ENCODE results near the gene SMARCD2. TPM values are rescaled to one million over a fixed set of nuclear protein-coding genes. Genes with fewer than 3 reads are reported as not detected.

The SMARCD2 gene
- total RNA-seq, 4 donors from 2014 or later, result 112 to 136 (median 127) TPM

- intact Hi-C loops (cut with DNase I), result no loop called here
- H3K36me3 ChIP-seq, result peaks cover 16 to 46% (median 43%) of the 10 kb centered on the region in 4 donors
- TF ChIP-seq, protein P1, sequence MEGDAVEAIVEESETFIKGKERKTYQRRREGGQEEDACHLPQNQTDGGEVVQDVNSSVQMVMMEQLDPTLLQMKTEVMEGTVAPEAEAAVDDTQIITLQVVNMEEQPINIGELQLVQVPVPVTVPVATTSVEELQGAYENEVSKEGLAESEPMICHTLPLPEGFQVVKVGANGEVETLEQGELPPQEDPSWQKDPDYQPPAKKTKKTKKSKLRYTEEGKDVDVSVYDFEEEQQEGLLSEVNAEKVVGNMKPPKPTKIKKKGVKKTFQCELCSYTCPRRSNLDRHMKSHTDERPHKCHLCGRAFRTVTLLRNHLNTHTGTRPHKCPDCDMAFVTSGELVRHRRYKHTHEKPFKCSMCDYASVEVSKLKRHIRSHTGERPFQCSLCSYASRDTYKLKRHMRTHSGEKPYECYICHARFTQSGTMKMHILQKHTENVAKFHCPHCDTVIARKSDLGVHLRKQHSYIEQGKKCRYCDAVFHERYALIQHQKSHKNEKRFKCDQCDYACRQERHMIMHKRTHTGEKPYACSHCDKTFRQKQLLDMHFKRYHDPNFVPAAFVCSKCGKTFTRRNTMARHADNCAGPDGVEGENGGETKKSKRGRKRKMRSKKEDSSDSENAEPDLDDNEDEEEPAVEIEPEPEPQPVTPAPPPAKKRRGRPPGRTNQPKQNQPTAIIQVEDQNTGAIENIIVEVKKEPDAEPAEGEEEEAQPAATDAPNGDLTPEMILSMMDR (IDR thresholded peaks at IDR 0.05), result no peak
- 63% methylated on average over 5 of the region's 5 CpGs for WGBS
- no peaks in the 10 kb centered on the region for H3K9me3 ChIP-seq
- H3K4me1 ChIP-seq, result peaks cover 49 to 76% (median 73%) of the 10 kb centered on the region in 4 donors
- DNase-seq (ENCODE audit: extremely low spot score), result no peak
- peak overlapping the region; percentile 97 to 98 (median 98) for H3K27ac ChIP-seq (replicated peaks in 1 of 4)
- H3K4me3 ChIP-seq, result peak overlapping the region; percentile 39 to 97 (median 92)
- no peaks in the 10 kb centered on the region for H3K27me3 ChIP-seq
Measured at GRCh38 chr17:63837962-63838600, 4.4 kb downstream of the SMARCD2 start.

GRCh38 chr17:63837480-63837879, 5.0 kb downstream of the SMARCD2 start:
- TF ChIP-seq, protein P1 (IDR thresholded peaks at IDR 0.05), result no peak
- Histone ChIP-seq H3K27ac (replicated peaks in 1 of 4) (peak overlapping the region; percentile 97 to 98 (median 98)), H3K9me3 (no peaks in the 10 kb centered on the region), H3K27me3 (no peaks in the 10 kb centered on the region), H3K4me3 (peak overlapping the region in 2 of 4 donors; percentile 93 to 97), H3K4me1 (peaks cover 49 to 76% (median 74%) of the 10 kb centered on the region in 4 donors), H3K36me3 (peaks cover 22 to 52% (median 49%) of the 10 kb centered on the region in 4 donors)
- DNase-seq (ENCODE audit: extremely low spot score), result no peak
- 96% methylated on average over 4 of the region's 12 CpGs for WGBS
- intact Hi-C loops (cut with DNase I), result no loop called here

GRCh38 chr17:63836811-63837210, 5.7 kb downstream of the SMARCD2 start:
- H3K4me1 ChIP-seq, result peaks cover 49 to 80% (median 74%) of the 10 kb centered on the region in 4 donors
- WGBS, result 95% methylated on average over 7 of the region's 7 CpGs
- no peak for DNase-seq (ENCODE audit: extremely low spot score)
- peaks cover 29 to 58% (median 55%) of the 10 kb centered on the region in 4 donors for H3K36me3 ChIP-seq
- H3K27ac ChIP-seq (replicated peaks in 1 of 4), result peak overlapping the region; percentile 97 to 98 (median 98)
- H3K9me3 ChIP-seq, result no peaks in the 10 kb centered on the region
- intact Hi-C loops (cut with DNase I), result no loop called here
- H3K4me3 ChIP-seq, result no peak overlapping the region
- TF ChIP-seq EP300 (IDR thresholded peaks at IDR 0.05) (no peak), POLR2A (IDR thresholded peaks at IDR 0.05; ENCODE audit: low read depth) (no peak), POLR2AphosphoS5 (IDR thresholded peaks at IDR 0.05) (no peak)
- TF ChIP-seq, protein P1 (IDR thresholded peaks at IDR 0.05), result no peak
- H3K27me3 ChIP-seq, result no peaks in the 10 kb centered on the region

DNA sequence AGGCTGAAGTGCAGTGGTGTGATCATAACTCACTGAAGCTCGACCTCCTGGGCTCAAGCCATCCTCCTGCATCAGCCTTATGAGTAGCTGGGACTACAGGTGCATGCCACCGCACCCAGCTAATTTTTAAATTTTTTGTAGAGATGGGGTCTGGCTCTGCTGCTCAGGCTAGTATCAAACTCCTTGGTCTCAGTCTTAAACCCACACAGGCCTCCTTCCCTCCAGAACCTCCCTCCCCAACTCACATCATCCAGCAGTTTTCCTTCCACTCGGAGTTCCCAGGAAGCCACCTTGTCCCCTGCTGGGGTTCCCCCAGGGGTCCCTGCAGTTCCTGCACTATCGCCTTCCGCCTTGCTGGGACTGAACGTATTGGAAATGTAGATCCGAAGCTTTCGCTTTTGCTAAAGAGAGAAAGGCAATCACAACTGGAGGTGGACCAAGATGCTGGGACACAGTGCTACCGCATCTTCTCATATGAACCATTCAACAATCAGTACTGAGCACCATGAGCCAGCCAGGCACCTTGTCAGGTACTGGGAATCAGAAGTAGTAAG, 7.2 kb downstream of the SMARCD2 start:
- Histone ChIP-seq H3K36me3 (peaks cover 45 to 74% (median 71%) of the 10 kb centered on the region in 4 donors), H3K9me3 (no peaks in the 10 kb centered on the region), H3K4me1 (peaks cover 36 to 68% (median 62%) of the 10 kb centered on the region in 4 donors), H3K27me3 (no peaks in the 10 kb centered on the region), H3K27ac (replicated peaks in 1 of 4) (peak overlapping the region; percentile 17 to 98 (median 54)), H3K4me3 (no peak overlapping the region)
- WGBS, result 91% methylated on average over 9 of the region's 9 CpGs
- DNase-seq (ENCODE audit: extremely low spot score), result no peak
- TF ChIP-seq, protein P1 (IDR thresholded peaks at IDR 0.05), result no peak
- TF ChIP-seq POLR2AphosphoS5 (IDR thresholded peaks at IDR 0.05) (no peak), EP300 (IDR thresholded peaks at IDR 0.05) (no peak), POLR2A (IDR thresholded peaks at IDR 0.05; ENCODE audit: low read depth) (no peak)
- intact Hi-C loops (cut with DNase I), result no loop called here
